HepG2 (cell line): ENCODE results near the gene UBAP2L. TPM values are rescaled to one million over a fixed set of nuclear protein-coding genes. Genes with fewer than 3 reads are reported as not detected.

Experiments
- HNRNPUL1 ChIP-seq: fragments of 200-400 bp; formaldehyde crosslinking; IDR thresholded peaks from 2 replicates; pipeline ENCODE4 v1.6.1; 2017; ENCODE audit warnings: low read depth, mild to moderate bottlenecking, low read length, moderate library complexity
- KDM5B ChIP-seq: sonication (generic); formaldehyde crosslinking; IDR thresholded peaks from 2 replicates; pipeline ENCODE4 v1.4.0; 2020; ENCODE audit warnings: missing genetic modification reagents, mild to moderate bottlenecking, borderline replicate concordance
- LCORL ChIP-seq, 2 experiments: fragments of 450-650 bp in 1 of 2; sonication (generic) in 1 of 2; formaldehyde crosslinking in 1 of 2; IDR thresholded peaks; 2 replicates each; pipeline versions ENCODE4 v1.5.0 to v1.6.1; 2017 to 2020; ENCODE audit warnings: antibody characterized with exemption in 1 of 2, missing genetic modification reagents in 1 of 2
- NR1H2 ChIP-seq: sonication (generic); formaldehyde crosslinking; IDR thresholded peaks from 2 replicates; pipeline ENCODE4 v1.8.1; 2022; ENCODE audit warnings: low read depth, missing genetic modification reagents, borderline replicate concordance
- NR2F2 ChIP-seq: IDR thresholded peaks from 2 replicates; pipeline ENCODE4 v1.6.1; 2012; ENCODE audit warnings: low read depth, inconsistent platforms, borderline replicate concordance
- POGZ ChIP-seq: sonication (generic); formaldehyde crosslinking; IDR thresholded peaks from 2 replicates; pipeline ENCODE4 v1.4.0; 2020; ENCODE audit warnings: mild to moderate bottlenecking, missing genetic modification reagents
- RBM39 ChIP-seq: fragments of 200-400 bp; formaldehyde crosslinking; IDR thresholded peaks from one replicate; pipeline ENCODE4 v1.6.1; 2018; ENCODE audit warnings: antibody characterized with exemption, mild to moderate bottlenecking, low read depth, low read length; ENCODE audit not compliant: poor library complexity, severe bottlenecking
- SMYD3 ChIP-seq: sonication (generic); formaldehyde crosslinking; IDR thresholded peaks from 2 replicates; pipeline ENCODE4 v1.8.1; 2023; ENCODE audit warnings: mild to moderate bottlenecking, missing genetic modification reagents
- TCF7 ChIP-seq: sonication (generic); IDR thresholded peaks from 2 replicates; pipeline ENCODE4 v1.6.1; 2016; ENCODE audit warnings: antibody characterized with exemption, low read depth
- U2AF1 ChIP-seq: fragments of 200-400 bp; formaldehyde crosslinking; optimal IDR thresholded peaks from 2 replicates; pipeline ENCODE3; 2017; ENCODE audit warnings: mild to moderate bottlenecking, low read depth, low read length
- ZNF335 ChIP-seq: sonication (generic); formaldehyde crosslinking; IDR thresholded peaks from 2 replicates; pipeline ENCODE4 v1.4.0; 2020; ENCODE audit warnings: missing genetic modification reagents
- ZNF343 ChIP-seq: sonication (generic); formaldehyde crosslinking; IDR thresholded peaks from 2 replicates; pipeline ENCODE4 v1.4.0; 2020; ENCODE audit warnings: mild to moderate bottlenecking, missing genetic modification reagents
- ZNF484 ChIP-seq: sonication (generic); formaldehyde crosslinking; IDR thresholded peaks from 2 replicates; pipeline ENCODE4 v1.5.1; 2020; ENCODE audit warnings: mild to moderate bottlenecking, low read depth, missing genetic modification reagents, borderline replicate concordance
- ZNF569 ChIP-seq: sonication (generic); formaldehyde crosslinking; IDR thresholded peaks from 2 replicates; pipeline ENCODE4 v1.5.0; 2020; ENCODE audit warnings: mild to moderate bottlenecking, missing genetic modification reagents, moderate library complexity, borderline replicate concordance
- ZNF660 ChIP-seq: sonication (generic); formaldehyde crosslinking; IDR thresholded peaks from 2 replicates; pipeline ENCODE4 v1.5.1; 2020; ENCODE audit warnings: mild to moderate bottlenecking, low read depth, missing genetic modification reagents, borderline replicate concordance
- ZNF674 ChIP-seq: sonication (generic); formaldehyde crosslinking; IDR thresholded peaks from 2 replicates; pipeline ENCODE4 v1.5.0; 2020; ENCODE audit warnings: low read depth, mild to moderate bottlenecking, missing genetic modification reagents
- ZNF7 ChIP-seq: IDR thresholded peaks from 2 replicates; pipeline ENCODE4 v1.6.1; 2016; ENCODE audit warnings: missing biosample characterization, missing genetic modification reagents
- ZSCAN22 ChIP-seq: sonication (generic); formaldehyde crosslinking; IDR thresholded peaks from 2 replicates; pipeline ENCODE4 v1.4.0; 2020; ENCODE audit warnings: mild to moderate bottlenecking, missing genetic modification reagents
- polyA plus RNA-seq, 8 experiments: library from polyadenylated mRNA; depleted of rRNA in 3 of 8; stranded (reverse) in 7 of 8; unstranded in 1 of 8; fragments of >200 nt; fragmentation: Illumina TruSeq in 4 of 8; extraction: Trizol in 4 of 8; gene quantifications; 2 replicates each; pipeline versions ENCODE4 v1.2.1 to v1.2.3, GENCODE V29; 2011 to 2016; ENCODE audit warnings: low read depth in 4 of 8, missing spikeins in 1 of 8, mixed read lengths in 1 of 8; ENCODE audit not compliant: insufficient read depth in 1 of 8
- total RNA-seq, 5 experiments: library from RNA; depleted of rRNA; stranded (reverse); fragments of >200 nt; fragmentation: Illumina TruSeq; extraction: Trizol; gene quantifications; 2 replicates each; pipeline ENCODE4 v1.2.3, GENCODE V29; 2016; ENCODE audit warnings: low read depth in 1 of 5
- TF ChIP-seq, protein P1 (sequence below): sonication (generic); formaldehyde crosslinking; IDR thresholded peaks from 2 replicates; pipeline ENCODE4 v1.5.1; 2020; ENCODE audit warnings: missing genetic modification reagents, mild to moderate bottlenecking, borderline replicate concordance
- TF ChIP-seq, protein P2 (sequence below): sonication (generic); formaldehyde crosslinking; IDR thresholded peaks from 2 replicates; pipeline ENCODE4 v1.5.0; 2020; ENCODE audit warnings: missing genetic modification reagents, mild to moderate bottlenecking, borderline replicate concordance
- TF ChIP-seq, protein P3 (sequence below): fragments of 450-650 bp; IDR thresholded peaks from 2 replicates; pipeline ENCODE4 v1.6.1; 2016
- TF ChIP-seq, protein P4 (sequence below): sonication (generic); formaldehyde crosslinking; IDR thresholded peaks from 2 replicates; pipeline ENCODE4 v1.4.0; 2020; ENCODE audit warnings: mild to moderate bottlenecking, low read depth, missing genetic modification reagents

Gene UBAP2L
- total and polyA plus RNA-seq, 2 of the 13 experiments (the other 11 are each of a cell fraction or from before 2014, with no cell fraction given): 74.2 to 159 TPM

DNA sequence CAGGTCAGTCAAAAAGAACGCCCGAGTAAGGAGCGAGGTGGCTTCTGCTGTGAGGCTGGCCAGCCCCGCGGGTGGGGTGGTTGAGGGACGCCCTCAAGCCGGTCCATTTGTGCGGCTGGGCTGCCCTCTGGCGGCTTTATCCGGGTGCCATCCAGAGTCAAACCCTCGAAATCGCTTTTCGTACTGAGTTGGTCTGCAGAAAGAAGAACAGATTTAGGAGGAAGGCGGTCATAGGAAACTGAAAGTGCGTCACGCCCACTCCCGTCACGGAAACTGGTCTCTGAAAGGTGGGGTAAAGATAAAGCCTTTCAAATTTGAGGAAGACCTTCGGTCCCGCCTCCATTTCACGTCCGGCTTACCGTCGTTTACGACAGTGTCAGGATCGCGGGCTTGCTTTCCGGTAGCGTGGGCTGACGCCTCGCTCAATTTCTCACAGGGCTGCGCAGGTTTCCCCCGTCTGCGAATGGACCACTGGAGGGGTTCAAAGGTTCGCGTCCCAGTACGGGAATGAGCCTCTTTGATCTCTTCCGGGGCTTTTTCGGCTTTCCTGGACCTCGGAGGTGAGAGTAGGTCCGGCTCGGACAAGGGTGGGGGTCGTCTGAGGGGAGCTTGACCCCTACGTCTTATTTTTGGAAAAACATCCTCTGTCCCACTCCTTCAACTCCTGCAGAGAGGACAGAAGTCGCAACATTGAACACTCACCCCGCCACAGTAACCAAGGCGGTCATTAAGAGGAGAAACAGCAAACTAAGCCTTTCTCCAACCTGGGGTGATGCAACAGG lies 51.7 kb downstream of the UBAP2L start, which contains the start of gene HAX1 (continued):
- TF ChIP-seq KDM5B (CRISPR knock-in tag) (peak; percentile 85; the same call in 1 of the 2 replicates), ZSCAN22 (CRISPR knock-in tag) (no peak), ZNF660 (CRISPR knock-in tag) (no peak), LCORL (IDR thresholded peaks at IDR 0.05) (no peak), LCORL (CRISPR knock-in tag; IDR thresholded peaks at IDR 0.05) (peak; percentile 60), SMYD3 (CRISPR knock-in tag) (peak; percentile 95), RBM39 (peak; percentile 84), HNRNPUL1 (no peak), ZNF335 (CRISPR knock-in tag) (no peak), ZNF569 (CRISPR knock-in tag) (no peak), NR1H2 (no peak), ZNF343 (CRISPR knock-in tag) (no peak; the same call in 1 of the 2 replicates), POGZ (CRISPR knock-in tag) (peak; percentile 86), ZNF7 (CRISPR knock-in tag) (no peak), U2AF1 (no peak), ZNF484 (CRISPR knock-in tag) (no peak), TCF7 (no peak), ZNF674 (CRISPR knock-in tag) (no peak), NR2F2 (no peak; the same call in 1 of the 2 replicates)
- TF ChIP-seq, protein P1, sequence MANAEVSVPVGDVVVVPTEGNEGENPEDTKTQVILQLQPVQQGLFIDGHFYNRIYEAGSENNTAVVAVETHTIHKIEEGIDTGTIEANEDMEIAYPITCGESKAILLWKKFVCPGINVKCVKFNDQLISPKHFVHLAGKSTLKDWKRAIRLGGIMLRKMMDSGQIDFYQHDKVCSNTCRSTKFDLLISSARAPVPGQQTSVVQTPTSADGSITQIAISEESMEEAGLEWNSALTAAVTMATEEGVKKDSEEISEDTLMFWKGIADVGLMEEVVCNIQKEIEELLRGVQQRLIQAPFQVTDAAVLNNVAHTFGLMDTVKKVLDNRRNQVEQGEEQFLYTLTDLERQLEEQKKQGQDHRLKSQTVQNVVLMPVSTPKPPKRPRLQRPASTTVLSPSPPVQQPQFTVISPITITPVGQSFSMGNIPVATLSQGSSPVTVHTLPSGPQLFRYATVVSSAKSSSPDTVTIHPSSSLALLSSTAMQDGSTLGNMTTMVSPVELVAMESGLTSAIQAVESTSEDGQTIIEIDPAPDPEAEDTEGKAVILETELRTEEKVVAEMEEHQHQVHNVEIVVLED (CRISPR knock-in tag): peak; percentile 96
- TF ChIP-seq, protein P2, sequence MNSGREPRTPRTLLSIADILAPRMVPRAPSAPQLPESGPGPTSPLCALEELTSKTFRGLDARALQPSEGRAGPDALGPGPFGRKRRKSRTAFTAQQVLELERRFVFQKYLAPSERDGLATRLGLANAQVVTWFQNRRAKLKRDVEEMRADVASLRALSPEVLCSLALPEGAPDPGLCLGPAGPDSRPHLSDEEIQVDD: no peak; the same call in 1 of the 2 replicates
- TF ChIP-seq, protein P3, sequence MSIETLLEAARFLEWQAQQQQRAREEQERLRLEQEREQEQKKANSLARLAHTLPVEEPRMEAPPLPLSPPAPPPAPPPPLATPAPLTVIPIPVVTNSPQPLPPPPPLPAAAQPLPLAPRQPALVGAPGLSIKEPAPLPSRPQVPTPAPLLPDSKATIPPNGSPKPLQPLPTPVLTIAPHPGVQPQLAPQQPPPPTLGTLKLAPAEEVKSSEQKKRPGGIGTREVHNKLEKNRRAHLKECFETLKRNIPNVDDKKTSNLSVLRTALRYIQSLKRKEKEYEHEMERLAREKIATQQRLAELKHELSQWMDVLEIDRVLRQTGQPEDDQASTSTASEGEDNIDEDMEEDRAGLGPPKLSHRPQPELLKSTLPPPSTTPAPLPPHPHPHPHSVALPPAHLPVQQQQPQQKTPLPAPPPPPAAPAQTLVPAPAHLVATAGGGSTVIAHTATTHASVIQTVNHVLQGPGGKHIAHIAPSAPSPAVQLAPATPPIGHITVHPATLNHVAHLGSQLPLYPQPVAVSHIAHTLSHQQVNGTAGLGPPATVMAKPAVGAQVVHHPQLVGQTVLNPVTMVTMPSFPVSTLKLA: no peak
- TF ChIP-seq, protein P4, sequence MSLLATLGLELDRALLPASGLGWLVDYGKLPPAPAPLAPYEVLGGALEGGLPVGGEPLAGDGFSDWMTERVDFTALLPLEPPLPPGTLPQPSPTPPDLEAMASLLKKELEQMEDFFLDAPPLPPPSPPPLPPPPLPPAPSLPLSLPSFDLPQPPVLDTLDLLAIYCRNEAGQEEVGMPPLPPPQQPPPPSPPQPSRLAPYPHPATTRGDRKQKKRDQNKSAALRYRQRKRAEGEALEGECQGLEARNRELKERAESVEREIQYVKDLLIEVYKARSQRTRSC (CRISPR knock-in tag): no peak
